Fibroblast of mammary gland (primary cell): ENCODE results near the gene KCNK10.

Source experiments
- DNase-seq: peaks from one replicate; pipeline ENCODE4 v3.0.0-alpha.2; 2010; ENCODE audit warnings: low read depth
- H3K4me3 ChIP-seq: 2 replicates; pipeline ENCODE4 v1.5.1; 2011; ENCODE audit warnings: low read depth, mild to moderate bottlenecking, low read length, moderate library complexity; ENCODE audit not compliant: control insufficient read depth
- CTCF ChIP-seq: conservative IDR thresholded peaks from 2 replicates; pipeline ENCODE4 v1.5.1; 2011; ENCODE audit warnings: low read depth, low read length, inconsistent platforms; ENCODE audit not compliant: control insufficient read depth, insufficient read depth

The KCNK10 gene

GRCh38 chr14:88352698-88353097, 29.6 kb upstream of the KCNK10 start:
- no peak overlapping the region for H3K4me3 ChIP-seq
- no peak for DNase-seq
- TF ChIP-seq CTCF, result no peak

GRCh38 chr14:88351966-88352691, 29.1 kb upstream of the KCNK10 start:
- H3K4me3 ChIP-seq, result no peak overlapping the region
- TF ChIP-seq CTCF, result no peak
- peak; percentile 6 for DNase-seq

GRCh38 chr14:88348546-88348945, 25.5 kb upstream of the KCNK10 start:
- no peak overlapping the region for H3K4me3 ChIP-seq
- no peak for DNase-seq
- TF ChIP-seq CTCF, result no peak

- TF ChIP-seq CTCF, result no peak
- H3K4me3 ChIP-seq, result no peak overlapping the region
- no peak for DNase-seq
Measured at GRCh38 chr14:88346048-88346639, 23.1 kb upstream of the KCNK10 start.

GRCh38 chr14:88342980-88343379, 19.9 kb upstream of the KCNK10 start:
- no peak for TF ChIP-seq CTCF
- no peak overlapping the region for H3K4me3 ChIP-seq
- DNase-seq, result no peak

GRCh38 chr14:88340357-88340756, 17.3 kb upstream of the KCNK10 start:
- H3K4me3 ChIP-seq, result no peak overlapping the region
- DNase-seq, result no peak
- TF ChIP-seq CTCF, result no peak
